HG03039 (cell line): Measurements from ENCODE around the gene TMEM198.

Experiments used
- ATAC-seq: cut with Tn5 transposase; IDR thresholded peaks from one replicate; pipeline ENCODE4 v1.9.1; 2021; ENCODE audit warnings: mild to moderate bottlenecking, moderate library complexity; ENCODE audit not compliant: unreplicated experiment

Gene TMEM198

DNA sequence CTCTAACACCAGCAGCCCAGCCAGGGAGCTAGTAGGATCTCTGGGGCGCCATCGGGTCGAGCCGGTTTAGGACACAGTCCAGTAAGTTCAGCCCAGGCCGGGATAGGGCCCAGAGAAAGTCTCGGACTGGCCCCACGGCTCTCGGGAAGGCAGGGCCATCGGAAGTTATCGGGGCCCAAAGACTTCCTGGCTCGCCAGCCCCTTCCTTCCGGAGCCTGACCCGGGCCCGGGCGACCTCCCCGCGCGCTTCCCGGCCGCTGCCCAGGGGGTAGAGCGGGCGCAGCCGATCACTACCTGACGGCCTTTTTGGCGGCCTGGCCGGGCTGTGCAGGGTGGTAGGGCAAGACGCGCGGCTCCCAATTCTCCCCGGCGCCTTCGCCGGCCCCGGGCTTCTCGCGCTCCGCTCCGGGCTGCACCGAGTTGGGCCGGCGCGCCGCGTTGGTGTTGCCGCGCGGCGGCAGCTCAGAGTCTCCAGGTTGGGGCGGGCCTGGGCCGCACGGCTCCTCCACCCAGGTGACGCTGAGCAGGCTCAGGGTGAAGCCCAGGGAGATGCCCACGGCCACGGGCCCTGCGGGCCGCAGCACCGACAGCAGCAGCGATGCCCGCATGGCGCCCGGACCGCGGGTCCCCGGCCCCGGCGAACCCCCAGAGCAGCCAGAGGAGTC, 765 bp upstream of the TMEM198 start:
- ATAC-seq = peak; percentile 6

DNA sequence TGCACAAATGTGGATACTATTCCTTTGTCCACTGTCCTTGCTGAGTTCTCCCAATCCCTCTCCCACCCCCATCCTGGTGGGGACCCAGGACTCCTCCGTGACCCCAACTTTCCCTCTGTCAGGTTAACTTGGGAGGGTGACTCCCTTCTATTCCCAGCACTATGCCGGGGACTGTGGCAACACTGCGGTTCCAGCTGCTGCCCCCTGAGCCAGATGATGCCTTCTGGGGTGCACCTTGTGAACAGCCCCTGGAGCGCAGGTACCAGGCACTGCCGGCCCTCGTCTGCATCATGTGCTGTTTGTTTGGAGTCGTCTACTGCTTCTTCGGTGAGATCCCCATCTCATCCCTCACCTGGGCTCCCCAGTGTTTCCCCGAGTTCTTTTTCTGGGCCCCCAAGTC, 739 bp downstream of the TMEM198 start:
- no peak for ATAC-seq

DNA sequence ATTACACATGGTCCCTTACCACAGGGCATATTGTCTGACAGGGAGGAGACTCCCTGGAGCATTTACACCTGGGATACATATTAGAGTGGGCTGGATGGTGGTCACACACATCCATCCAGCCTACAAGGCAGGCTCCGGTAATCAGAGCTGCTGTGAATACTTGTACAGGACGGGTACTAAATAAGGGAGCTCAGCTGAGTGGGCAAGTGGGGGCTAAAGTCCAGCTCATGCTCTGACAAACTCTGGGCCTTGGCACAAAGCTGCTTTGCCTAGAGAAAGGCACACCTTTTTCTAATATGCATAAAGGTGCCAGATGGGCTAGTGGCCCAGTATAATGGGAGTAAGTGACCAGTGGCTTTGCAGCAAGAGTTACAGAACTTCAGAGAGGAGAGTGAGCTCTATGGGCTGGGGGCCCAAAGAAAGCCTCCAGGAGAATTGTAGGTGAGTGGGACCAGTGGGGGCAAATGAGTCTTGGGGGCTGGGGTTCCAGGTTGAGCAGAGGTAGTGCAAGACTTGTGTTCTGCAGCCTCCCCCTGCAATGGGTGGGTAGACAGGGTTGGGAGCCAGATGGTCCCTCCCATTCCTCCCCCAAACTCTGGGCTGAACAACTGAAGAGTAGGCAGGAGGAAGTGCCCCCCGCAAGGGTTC, 1.6 kb downstream of the TMEM198 start:
- ATAC-seq = no peak

- no peak for ATAC-seq
Observed at GRCh38 chr2:219545943-219546352, 2.1 kb downstream of the TMEM198 start.

DNA sequence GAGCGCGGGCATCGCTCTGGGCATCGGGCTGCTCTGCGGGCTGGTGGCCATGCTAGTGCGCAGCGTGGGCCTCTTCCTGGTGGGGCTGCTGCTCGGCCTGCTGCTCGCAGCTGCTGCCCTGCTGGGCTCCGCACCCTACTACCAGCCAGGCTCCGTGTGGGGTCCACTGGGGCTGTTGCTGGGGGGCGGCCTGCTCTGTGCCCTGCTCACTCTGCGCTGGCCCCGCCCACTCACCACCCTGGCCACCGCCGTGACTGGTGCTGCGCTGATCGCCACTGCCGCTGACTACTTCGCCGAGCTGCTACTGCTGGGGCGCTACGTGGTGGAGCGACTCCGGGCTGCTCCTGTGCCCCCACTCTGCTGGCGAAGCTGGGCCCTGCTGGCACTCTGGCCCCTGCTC, 3.8 kb downstream of the TMEM198 start:
- ATAC-seq = no peak

DNA sequence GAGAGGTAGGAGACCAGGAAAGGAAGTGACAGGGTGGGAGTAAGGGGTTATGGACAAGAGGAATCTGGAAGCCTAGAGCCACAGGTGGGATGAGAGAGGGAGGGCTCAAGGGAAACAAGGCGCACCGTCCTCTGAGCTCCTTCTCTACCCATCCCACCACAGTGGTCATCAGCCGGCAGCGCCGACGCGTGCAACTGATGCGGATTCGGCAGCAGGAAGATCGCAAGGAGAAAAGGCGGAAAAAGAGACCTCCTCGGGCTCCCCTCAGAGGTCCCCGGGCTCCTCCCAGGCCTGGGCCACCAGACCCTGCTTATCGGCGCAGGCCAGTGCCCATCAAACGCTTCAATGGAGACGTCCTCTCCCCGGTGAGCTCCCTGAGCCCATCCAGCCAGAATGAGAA, 5.2 kb downstream of the TMEM198 start:
- no peak for ATAC-seq

GRCh38 chr2:219549619-219550018, 5.8 kb downstream of the TMEM198 start:
- ATAC-seq = no peak

- peak; percentile 4 for ATAC-seq
Observed at GRCh38 chr2:219551441-219552381, 7.9 kb downstream of the TMEM198 start.

DNA sequence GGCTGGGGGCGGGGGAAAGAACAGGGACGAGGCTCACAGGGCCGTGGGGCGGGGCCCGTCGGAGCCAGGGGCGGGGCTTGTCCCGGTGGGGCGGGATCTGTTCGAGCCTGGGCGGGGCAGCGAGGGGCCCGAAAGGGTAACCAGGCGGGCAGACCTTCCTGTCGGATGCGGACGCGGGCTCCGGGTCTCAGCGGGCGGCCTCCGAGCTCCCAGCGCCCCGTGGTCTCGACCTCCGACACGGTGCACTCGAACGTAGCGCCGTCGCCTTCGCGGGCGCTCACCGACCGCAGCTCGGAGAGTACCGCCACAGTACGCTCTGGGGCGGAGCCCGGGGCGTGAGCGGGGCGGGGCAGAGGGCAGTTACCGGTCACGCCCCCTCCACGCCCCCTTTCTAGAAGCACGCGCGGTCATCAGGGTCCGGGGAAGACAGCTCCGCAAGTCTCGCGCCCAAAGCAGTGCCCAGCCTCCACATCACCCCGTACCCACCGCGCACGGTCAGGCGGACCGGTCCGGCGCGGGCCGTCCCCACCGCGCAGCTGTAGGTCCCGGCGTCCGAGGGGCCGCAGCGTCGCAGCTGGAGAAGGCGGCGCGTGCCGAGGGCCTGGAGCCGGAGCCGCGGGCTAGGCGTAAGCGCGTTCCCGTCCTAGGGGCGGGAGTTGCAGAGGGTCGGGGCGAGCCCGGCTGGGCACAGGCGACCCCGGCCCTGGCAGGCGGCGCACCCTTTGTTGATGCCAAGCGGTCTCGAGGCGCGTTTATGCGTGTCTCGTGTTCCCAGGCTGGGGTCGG, 8.7 kb downstream of the TMEM198 start:
- peak; percentile 85 for ATAC-seq

DNA sequence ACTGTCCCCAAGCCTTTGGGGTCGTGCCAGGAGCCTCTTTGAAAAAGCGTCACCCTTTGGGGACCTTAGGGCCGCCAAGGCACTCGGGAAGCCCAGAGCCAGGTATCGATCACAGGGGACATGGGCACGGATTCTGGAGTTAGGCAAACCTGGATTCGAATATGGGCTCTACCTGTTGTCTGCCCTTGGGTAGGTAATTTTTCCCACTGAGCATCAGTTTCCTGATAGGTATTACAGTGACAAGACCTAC, 9.3 kb downstream of the TMEM198 start:
- ATAC-seq = no peak

DNA sequence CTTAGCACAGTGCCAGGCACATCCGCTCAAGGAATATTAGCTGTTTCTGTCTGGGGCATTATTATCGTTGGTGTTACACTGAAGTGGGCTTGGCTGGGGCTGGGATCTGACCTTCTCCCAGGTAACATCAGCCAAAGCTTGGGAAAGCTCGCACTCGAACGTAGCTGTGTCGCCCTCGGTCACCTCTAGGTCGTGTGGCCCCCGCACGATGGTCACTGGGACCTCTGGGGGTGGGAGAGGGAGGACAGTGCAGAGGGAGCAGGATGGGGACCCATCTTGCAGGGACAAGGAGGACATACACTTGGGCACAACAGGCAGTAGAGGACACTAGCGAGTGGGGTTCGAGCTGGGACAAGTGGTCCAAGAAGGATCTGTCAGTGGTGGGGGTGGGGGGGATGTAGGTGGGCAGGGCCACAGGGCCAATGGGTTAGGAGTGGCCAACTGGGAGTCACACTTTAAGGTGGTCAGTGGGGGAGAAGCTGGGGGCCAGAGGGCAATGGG, 9.7 kb downstream of the TMEM198 start:
- ATAC-seq = no peak

DNA sequence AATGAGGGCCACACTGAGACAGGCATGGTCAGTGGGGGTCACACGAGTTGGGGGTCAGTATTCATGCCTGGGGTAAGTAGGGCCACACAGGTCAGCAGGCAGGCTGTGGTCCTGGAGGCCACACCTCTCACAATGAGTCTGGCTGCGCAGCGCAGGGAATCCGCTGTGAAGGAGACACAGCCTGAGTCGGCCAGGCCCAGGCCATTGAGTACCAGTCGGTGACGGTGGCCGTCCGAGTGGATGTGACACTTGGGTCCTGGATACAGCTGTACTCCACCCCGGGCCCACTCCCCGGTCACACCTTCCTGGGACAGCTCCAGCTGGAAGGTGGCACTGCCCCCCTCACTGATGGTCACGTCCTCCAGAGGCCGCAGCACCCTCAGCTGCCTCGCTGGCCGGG, 10.5 kb downstream of the TMEM198 start:
- no peak for ATAC-seq

- no peak for ATAC-seq
Observed at GRCh38 chr2:219555956-219556355, 12.1 kb downstream of the TMEM198 start.

GRCh38 chr2:219556413-219556812, 12.6 kb downstream of the TMEM198 start:
- no peak for ATAC-seq

GRCh38 chr2:219557320-219557719, 13.5 kb downstream of the TMEM198 start:
- ATAC-seq = no peak

DNA sequence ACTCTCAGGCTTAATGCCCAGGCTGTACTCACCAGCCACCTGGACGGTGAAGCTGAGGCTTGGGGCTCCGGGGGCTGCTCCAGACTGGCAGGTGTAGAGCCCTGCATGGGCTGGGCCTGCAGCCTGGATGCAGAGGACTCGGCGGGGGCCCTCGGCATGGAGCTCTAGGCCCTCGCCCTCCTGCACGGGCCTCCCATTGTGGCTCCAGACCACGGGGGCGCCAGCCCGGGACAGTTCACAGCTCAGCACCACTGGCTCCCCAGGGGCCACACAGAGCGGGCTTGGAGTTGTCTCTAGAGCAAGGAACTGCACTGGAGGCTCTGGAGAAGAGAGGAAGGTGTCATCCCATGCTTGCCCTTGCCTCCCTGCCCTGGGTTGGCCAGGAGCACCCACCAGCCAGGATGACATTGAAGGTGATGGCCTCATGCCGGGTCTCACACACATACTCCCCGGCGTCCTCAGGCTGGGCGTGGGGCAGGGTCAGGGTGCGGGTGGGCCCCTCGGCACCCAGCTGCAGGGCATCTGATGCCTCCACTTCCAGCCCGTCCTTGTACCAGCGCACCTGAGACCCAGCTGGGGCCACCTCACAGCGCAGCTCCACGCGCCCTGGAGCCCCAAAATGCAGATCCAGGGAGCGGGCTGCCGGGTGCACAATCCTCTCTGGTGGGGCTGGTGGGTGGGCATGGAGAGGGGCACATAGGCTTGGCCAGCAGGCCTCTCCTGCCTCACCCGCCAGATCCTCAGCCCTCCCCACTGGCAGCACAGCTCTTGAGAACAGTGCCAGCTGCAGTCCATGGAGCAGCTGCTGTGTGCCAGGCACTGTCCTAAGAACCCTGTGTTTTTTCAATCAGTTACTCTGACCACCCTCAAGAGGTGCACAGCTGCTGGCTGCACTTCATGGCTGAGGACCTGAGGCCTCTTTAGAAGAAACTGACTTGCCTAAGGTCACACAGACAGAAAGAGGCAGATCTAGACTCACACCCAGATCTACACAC, 14.3 kb downstream of the TMEM198 start:
- ATAC-seq = no peak

DNA sequence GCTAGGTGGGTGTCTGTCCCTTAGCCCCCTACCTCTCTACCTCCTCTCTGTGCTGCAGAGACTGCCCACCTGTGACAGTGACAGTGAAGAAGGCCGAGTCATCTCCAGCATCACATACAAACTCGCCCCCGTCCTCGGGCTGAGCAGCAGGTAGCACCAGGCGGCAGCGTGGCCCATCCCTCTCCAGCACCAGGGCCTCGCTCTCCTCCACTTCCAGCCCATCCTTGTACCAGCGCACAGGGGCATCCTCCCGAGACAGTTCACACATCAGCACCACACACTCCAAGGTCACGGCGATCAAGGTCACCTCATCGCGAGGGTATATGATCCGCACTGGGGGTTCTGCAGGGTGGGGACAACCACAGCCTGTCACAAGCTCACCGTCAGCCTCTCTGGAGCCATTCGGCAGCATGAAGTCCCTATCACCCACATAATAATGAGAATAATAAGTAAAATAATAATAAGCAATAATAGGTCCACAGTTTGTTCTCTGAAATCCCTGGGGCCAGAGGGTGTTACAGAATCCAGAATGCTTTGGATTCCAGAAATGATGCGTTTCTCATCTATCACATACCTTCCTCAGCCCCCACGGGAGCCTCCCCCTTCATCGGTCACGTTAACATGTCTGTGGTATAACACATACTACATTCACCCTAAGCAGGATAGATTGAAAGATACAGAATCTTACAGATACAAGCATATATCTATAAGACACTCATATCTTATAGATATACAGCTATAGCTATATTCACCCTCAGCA, 15.5 kb downstream of the TMEM198 start:
- ATAC-seq = no peak

DNA sequence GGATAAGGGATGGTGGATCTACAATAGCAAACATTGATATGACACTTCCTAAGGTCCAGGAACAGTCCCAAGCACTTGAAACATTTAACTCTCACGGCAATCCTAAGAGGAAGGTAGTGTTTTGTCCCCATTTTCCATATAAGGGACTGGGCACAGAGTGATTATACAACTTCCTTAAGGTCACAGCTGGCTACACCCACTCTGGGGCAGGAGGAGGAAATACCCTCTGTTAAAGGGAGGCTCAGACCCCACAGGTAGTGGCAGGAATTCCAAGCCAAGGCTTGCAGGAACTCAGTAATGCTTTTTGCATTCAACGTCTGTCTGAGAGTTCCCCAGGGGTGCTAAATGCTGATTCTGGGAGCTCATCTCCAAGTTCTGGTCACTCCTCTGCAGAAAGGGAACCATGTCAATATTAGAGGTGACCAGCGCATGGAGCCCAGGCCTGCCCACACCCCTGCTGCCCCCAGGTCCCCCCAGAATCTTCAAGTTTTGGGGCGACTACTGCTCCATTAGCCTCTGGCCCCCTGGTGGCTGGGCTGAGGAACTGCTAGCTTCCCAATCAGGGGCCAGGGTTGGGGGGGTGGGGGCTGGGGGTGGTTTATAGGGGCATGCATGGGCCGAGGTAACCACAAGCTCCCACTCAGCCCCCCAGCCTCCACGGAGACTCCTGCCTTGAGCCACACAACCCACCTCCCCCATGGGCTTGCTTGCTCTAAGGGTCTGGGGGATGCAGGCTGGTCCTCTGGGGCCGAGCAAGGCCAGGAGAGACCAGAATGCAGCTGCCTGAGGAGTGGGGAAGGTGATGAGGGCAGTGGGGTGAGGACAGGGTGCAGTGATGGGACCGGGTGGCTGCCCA, 16.4 kb downstream of the TMEM198 start:
- ATAC-seq = no peak
